ENCODE measurements around the gene JMY.
A peak's percentile ranks its signal among the peaks of the same experiment; 100 is the strongest.

DNA sequence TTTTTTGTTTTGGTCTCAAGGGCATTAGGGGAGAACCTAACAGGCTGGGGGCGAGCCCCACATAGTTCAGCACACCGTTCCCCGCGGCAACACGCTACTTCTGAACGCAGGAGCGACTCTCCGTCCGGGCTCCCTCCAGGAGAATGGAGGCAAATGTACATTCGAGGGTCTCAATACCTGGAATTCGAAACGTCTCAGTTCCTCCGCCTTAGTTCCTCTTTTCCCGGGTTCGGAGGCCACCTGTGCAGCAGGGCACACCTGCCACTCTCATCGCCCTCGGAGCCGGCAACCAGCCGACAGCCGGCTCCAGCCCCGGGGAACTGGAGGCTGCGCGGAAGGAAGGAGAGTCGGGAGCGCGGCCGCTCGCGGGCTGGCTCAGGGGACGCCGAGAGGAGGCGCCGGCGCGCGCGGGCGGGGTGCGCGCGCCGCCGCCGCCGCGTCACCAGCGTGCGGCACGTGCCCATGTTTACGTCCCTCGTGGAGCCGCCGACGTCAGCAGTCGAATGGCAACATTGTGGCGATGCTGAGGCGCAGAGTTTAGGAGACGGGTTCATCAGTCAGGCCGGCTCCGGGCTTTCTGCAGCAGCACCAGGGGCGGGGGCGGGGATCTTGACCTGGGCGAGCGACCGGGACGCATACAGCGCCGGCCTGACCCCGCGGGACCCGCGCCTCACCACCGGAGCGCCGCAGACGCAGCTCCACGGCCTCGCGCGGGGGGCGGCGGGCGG, at the start of gene JMY:
- no peak for TF ChIP-seq CTCF (IDR thresholded peaks at IDR 0.05)
- TF ChIP-seq POLR2A (IDR thresholded peaks at IDR 0.05), result peak; percentile 63 to 77
